K562 treated with DMSO at 1 percent for 48 hours (cell line): ENCODE data around the gene SGMS1. TPM values are rescaled to one million over a fixed set of nuclear protein-coding genes. Genes with fewer than 3 reads are reported as not detected.

Source experiments
- total RNA-seq: library from RNA; unstranded; fragments of 300-600 nt; gene quantifications from 2 replicates; pipeline ENCODE4 v1.2.3, GENCODE V29; 2022; ENCODE audit warnings: low replicate concordance; ENCODE audit errors: extremely low read depth

SGMS1 gene
- not detected in 2 replicates for total RNA-seq

GRCh38 chr10:50623663-50624412, at the start of gene SGMS1:
Gene SGMS1, minus strand, starts transcription at chr10:50623956. Its CDS starts 279,842 bp downstream, at chr10:50344114.

Other genes starting within 250 kb of the SGMS1 start
- gene ASAH2B, start 116.0 kb upstream of the SGMS1 start, total RNA-seq = not detected in 2 replicates